HCT116 (cell line): ENCODE data around the gene PRIMA1. TPM values are rescaled to one million over a fixed set of nuclear protein-coding genes. Genes with fewer than 3 reads are reported as not detected.
"Not testable (repeated sequence)": the region's sequence is repeated elsewhere in the genome, so short reads cannot be mapped to it uniquely, and the experiment has no call there.

Source experiments
- ATAC-seq: fragments of 200-7000 bp; cut with Tn5 transposase; 2 replicates; pipeline ENCODE4 v1.9.1; 2020; ENCODE audit warnings: mild to moderate bottlenecking, moderate library complexity
- BruUV-seq: library from RNA; stranded (reverse); fragments of 400-500 nt; replicated peaks from 2 replicates; lab custom pipeline; 2021; lab: Mats Ljungman, UMichigan
- CTCF ChIA-PET: fragments of 300-600 bp; sonication (Branson Sonifier 250); formaldehyde crosslinking; loops from one replicate; lab custom pipeline; 2021; ENCODE audit warnings: antibody characterized with exemption; lab: Charles Lee
- POLR2A ChIA-PET: fragments of 300-600, 350-600 bp; sonication (Branson Sonifier 250); formaldehyde crosslinking; loops from one replicate; lab custom pipeline; 2021; ENCODE audit warnings: antibody characterized with exemption; lab: Charles Lee
- RAD21 ChIA-PET, 2 experiments: fragments of 300-600 bp; sonication (Branson Sonifier 250); formaldehyde crosslinking; loops; one replicate each; lab custom pipeline; 2023; ENCODE audit warnings: low total read pairs in 2 of 2; ENCODE audit not compliant: uncharacterized antibody in 2 of 2, unreplicated experiment in 2 of 2, low non-redundant PET in 1 of 2; lab: Charles Lee
- DNase-seq: peaks from one replicate; pipeline ENCODE4 v3.0.0-alpha.2; 2010; ENCODE audit warnings: low read depth, low spot score
- H2AFZ ChIP-seq: fragments of 200-600 bp; shearing (Covaris generic), sonication (generic); 2 replicates; pipeline ENCODE4 v1.6.1; 2017; ENCODE audit warnings: low read depth, mixed run types, mixed read lengths, antibody characterized with exemption, low read length; ENCODE audit not compliant: poor library complexity, severe bottlenecking
- H3K27ac ChIP-seq: 2 replicates; pipeline ENCODE4 v1.5.1; 2012; ENCODE audit warnings: low read depth, low read length
- H3K27me3 ChIP-seq: fragments of 200-600 bp; sonication (generic); 2 replicates; pipeline ENCODE4 v1.6.1; 2016; ENCODE audit warnings: mixed run types, low read length, mixed read lengths; ENCODE audit not compliant: insufficient read depth
- H3K36me3 ChIP-seq, 2 experiments: fragments of 200-500 bp in 1 of 2; fragments of 200-600 bp in 1 of 2; sonication (Bioruptor generic) in 1 of 2; sonication (generic) in 1 of 2; 2 replicates each; pipeline versions ENCODE4 v1.5.1 to v1.6.1; 2014 to 2016; ENCODE audit warnings: low read length in 2 of 2, inconsistent platforms in 1 of 2, mixed read lengths in 1 of 2, mixed run types in 1 of 2; ENCODE audit not compliant: insufficient read depth in 2 of 2, control insufficient read depth in 1 of 2
- H3K4me1 ChIP-seq, 2 experiments: fragments of 200-600 bp in 1 of 2; sonication (generic) in 1 of 2; 2 replicates each; pipeline versions ENCODE4 v1.5.1 to v1.6.1; 2012 to 2017; ENCODE audit warnings: low read length in 2 of 2, inconsistent platforms in 1 of 2, mild to moderate bottlenecking in 1 of 2, mixed read lengths in 1 of 2, mixed run types in 1 of 2, moderate library complexity in 1 of 2; ENCODE audit not compliant: insufficient read depth in 2 of 2, control insufficient read depth in 1 of 2
- H3K4me2 ChIP-seq: fragments of 200-600 bp; sonication (generic); 2 replicates; pipeline ENCODE4 v1.6.1; 2017; ENCODE audit warnings: mixed run types, low read length, mixed read lengths
- H3K4me3 ChIP-seq, 2 experiments: fragments of 200-600 bp in 1 of 2; sonication (generic) in 1 of 2; replicated peaks in 1 of 2; 2 replicates each; pipeline ENCODE4 v1.5.1; 2011 to 2016; ENCODE audit warnings: low read length in 2 of 2, control low read depth in 1 of 2, low read depth in 1 of 2, mild to moderate bottlenecking in 1 of 2, mixed read lengths in 1 of 2, mixed run types in 1 of 2
- H3K79me2 ChIP-seq: fragments of 200-600 bp; sonication (generic); 2 replicates; pipeline ENCODE4 v1.6.1; 2017; ENCODE audit warnings: mild to moderate bottlenecking, mixed run types, low read length, moderate library complexity, mixed read lengths; ENCODE audit not compliant: insufficient read depth
- H3K9ac ChIP-seq: fragments of 200-600 bp; sonication (generic); 2 replicates; pipeline ENCODE4 v1.6.1; 2016; ENCODE audit warnings: low read length, mixed read lengths
- H3K9me2 ChIP-seq: fragments of 200-600 bp; sonication (generic), shearing (Covaris generic); 2 replicates; pipeline ENCODE4 v1.6.1; 2017; ENCODE audit warnings: mixed run types, mild to moderate bottlenecking, moderate library complexity; ENCODE audit not compliant: insufficient read depth
- H3K9me3 ChIP-seq, 2 experiments: fragments of 200-500 bp in 1 of 2; fragments of 200-600 bp in 1 of 2; sonication (Bioruptor generic) in 1 of 2; sonication (generic) in 1 of 2; 2 replicates each; pipeline ENCODE4 v1.6.1; 2014 to 2017; ENCODE audit warnings: low read length in 2 of 2, mixed read lengths in 2 of 2, inconsistent platforms in 1 of 2, low read depth in 1 of 2, mild to moderate bottlenecking in 1 of 2, mixed run types in 1 of 2, moderate library complexity in 1 of 2; ENCODE audit not compliant: control insufficient read depth in 1 of 2, insufficient read depth in 1 of 2
- H4K20me1 ChIP-seq: fragments of 200-600 bp; sonication (generic), shearing (Covaris generic); 2 replicates; pipeline ENCODE4 v1.6.1; 2017; ENCODE audit warnings: mixed run types, mild to moderate bottlenecking, moderate library complexity; ENCODE audit not compliant: insufficient read depth
- ELF1 ChIP-seq: IDR thresholded peaks from 2 replicates; pipeline ENCODE4 v1.6.1; 2012; ENCODE audit warnings: low read depth, borderline replicate concordance
- FOSL1 ChIP-seq: IDR thresholded peaks from 2 replicates; pipeline ENCODE4 v1.6.1; 2012; ENCODE audit warnings: low read depth
- intact Hi-C: fragments of 100-400 bp; cut with micrococcal nuclease; formaldehyde crosslinking; loops from 2 replicates; pipeline ENCODE4 v1.10.0; 2022
- total RNA-seq: library from RNA; stranded (reverse); gene quantifications from one replicate; pipeline ENCODE4 v1.2.1, GENCODE V29; 2021; ENCODE audit not compliant: unreplicated experiment

Gene PRIMA1
- total RNA-seq, 1 experiment from 2014 or later = 1.5 TPM

GRCh38 chr14:93811020-93811419 is 22.7 kb upstream of the PRIMA1 start:
- BruUV-seq = no TSS peak
- no peak overlapping the region for H3K9ac ChIP-seq
- no peaks in the 10 kb centered on the region for H3K9me2 ChIP-seq
- H4K20me1 ChIP-seq = no peaks in the 10 kb centered on the region
- no peak for TF ChIP-seq ELF1
- TF ChIP-seq FOSL1 = no peak
- no peak overlapping the region for H3K27ac ChIP-seq
- ChIA-PET RAD21 (no interaction called here), CTCF (no interaction called here), POLR2A (no interaction called here)
- no peak for DNase-seq
- H3K4me3 ChIP-seq = no peak overlapping the region
- no peak overlapping the region for H2AFZ ChIP-seq
- H3K4me2 ChIP-seq = no peak overlapping the region
- H3K36me3 ChIP-seq = no peaks in the 10 kb centered on the region
- intact Hi-C loops = no loop called here
- no peaks in the 10 kb centered on the region for H3K79me2 ChIP-seq
- H3K4me1 ChIP-seq = no peaks in the 10 kb centered on the region
- H3K9me3 ChIP-seq = peaks cover 4 to 5% of the 10 kb centered on the region in 2 experiments; a peak in 3 of 4 replicates
- no peak for ATAC-seq
- H3K27me3 ChIP-seq = no peaks in the 10 kb centered on the region

DNA sequence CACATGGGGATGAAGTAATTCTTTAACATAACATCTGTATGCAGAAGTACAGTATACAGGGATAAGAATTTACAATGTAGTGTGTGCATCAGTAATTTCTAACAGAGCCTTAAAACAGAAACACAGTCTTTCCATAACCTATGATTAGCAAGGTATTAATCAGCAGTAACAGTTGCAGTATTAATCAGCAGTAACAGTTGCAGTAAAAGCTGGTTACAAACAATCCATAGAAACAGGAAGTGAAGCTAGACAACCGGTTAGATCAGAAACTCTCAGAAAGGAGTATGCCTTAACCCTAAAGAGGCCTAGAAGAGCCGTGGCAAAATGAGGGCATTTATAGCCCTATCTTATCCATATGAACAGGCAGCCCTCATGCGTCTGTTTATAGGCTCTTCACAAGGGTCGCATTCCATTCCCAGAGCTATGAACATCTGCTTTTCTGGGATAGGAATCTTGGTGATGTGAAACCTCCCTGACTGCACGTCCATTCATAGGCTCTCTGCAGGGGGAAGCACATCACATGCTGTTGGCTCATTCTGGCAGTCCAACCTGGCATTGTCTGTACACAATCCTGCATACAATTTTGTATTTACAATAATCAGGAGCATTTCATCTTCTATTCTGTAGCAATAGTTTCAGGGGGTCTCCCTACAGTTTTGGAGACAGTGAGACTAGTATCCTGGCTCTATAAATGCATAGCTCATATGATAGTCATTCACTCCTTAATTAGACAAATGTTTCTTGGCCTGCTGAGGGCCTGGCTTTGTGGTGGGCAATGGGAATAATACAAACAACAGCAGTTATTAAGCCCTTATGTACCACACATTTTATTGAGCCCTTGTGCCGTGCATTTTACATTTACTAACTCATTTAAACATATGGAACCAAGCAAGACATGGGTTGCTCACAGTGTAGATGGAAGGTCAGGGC is 21.5 kb upstream of the PRIMA1 start:
- H3K27me3 ChIP-seq, H3K4me1 ChIP-seq, DNase-seq, POLR2A ChIA-PET, H3K9me3 ChIP-seq, H4K20me1 ChIP-seq, ATAC-seq, H3K4me3 ChIP-seq, H3K27ac ChIP-seq, H3K36me3 ChIP-seq, H2AFZ ChIP-seq, H3K9ac ChIP-seq, RAD21 ChIA-PET, BruUV-seq, H3K9me2 ChIP-seq, intact Hi-C loops, H3K79me2 ChIP-seq, CTCF ChIA-PET, H3K4me2 ChIP-seq: not testable (repeated sequence)
